Measurements from ENCODE around the gene FAM219A.

Gene FAM219A

GRCh38 chr9:34376596-34377403, 81.6 kb downstream of the FAM219A start, which contains the start of gene MYORG:
Gene MYORG, minus strand, starts transcription at chr9:34376898. Its CDS starts 3,955 bp downstream, at chr9:34372943.
- TF ChIP-seq ISL1 (CRISPR knock-in tag; IDR thresholded peaks at IDR 0.05) = no peak
- no peak for TF ChIP-seq SNAI2 (CRISPR knock-in tag; IDR thresholded peaks at IDR 0.05)
- TF ChIP-seq RARB (CRISPR knock-in tag; IDR thresholded peaks at IDR 0.05) = no peak
- no peak for TF ChIP-seq OSR1 (CRISPR knock-in tag; IDR thresholded peaks at IDR 0.05)
- TF ChIP-seq ZFP3 (CRISPR knock-in tag; IDR thresholded peaks at IDR 0.05) = no peak
- TF ChIP-seq CREB5 (CRISPR knock-in tag; IDR thresholded peaks at IDR 0.05; ENCODE audit: low read depth) = no peak
- no peak for TF ChIP-seq ZC3H10 (CRISPR knock-in tag; IDR thresholded peaks at IDR 0.05)
- TF ChIP-seq ESRRG (CRISPR knock-in tag; IDR thresholded peaks at IDR 0.05) = no peak
- TF ChIP-seq TOX (CRISPR knock-in tag; IDR thresholded peaks at IDR 0.05; ENCODE audit: borderline replicate concordance) = no peak
- no peak for TF ChIP-seq ZNF8 (CRISPR knock-in tag; IDR thresholded peaks at IDR 0.05)
- TF ChIP-seq CSDC2 (CRISPR knock-in tag; IDR thresholded peaks at IDR 0.05) = no peak

GRCh38 chr9:34375901-34376595, 82.3 kb downstream of the FAM219A start:
- peak; percentile 44 for ATAC-seq

More at GRCh38 chr9:34376596-34377403, 81.6 kb downstream of the FAM219A start, which contains the start of gene MYORG:
- ATAC-seq = peak; percentile 88

More at GRCh38 chr9:34375901-34376595, 82.3 kb downstream of the FAM219A start:
- no peak for TF ChIP-seq ZC3H10 (CRISPR knock-in tag; IDR thresholded peaks at IDR 0.05)
- TF ChIP-seq ZFP3 (CRISPR knock-in tag; IDR thresholded peaks at IDR 0.05) = no peak
- TF ChIP-seq TOX (CRISPR knock-in tag; IDR thresholded peaks at IDR 0.05; ENCODE audit: borderline replicate concordance) = no peak
- TF ChIP-seq ISL1 (CRISPR knock-in tag; IDR thresholded peaks at IDR 0.05) = no peak
- TF ChIP-seq, protein P1, sequence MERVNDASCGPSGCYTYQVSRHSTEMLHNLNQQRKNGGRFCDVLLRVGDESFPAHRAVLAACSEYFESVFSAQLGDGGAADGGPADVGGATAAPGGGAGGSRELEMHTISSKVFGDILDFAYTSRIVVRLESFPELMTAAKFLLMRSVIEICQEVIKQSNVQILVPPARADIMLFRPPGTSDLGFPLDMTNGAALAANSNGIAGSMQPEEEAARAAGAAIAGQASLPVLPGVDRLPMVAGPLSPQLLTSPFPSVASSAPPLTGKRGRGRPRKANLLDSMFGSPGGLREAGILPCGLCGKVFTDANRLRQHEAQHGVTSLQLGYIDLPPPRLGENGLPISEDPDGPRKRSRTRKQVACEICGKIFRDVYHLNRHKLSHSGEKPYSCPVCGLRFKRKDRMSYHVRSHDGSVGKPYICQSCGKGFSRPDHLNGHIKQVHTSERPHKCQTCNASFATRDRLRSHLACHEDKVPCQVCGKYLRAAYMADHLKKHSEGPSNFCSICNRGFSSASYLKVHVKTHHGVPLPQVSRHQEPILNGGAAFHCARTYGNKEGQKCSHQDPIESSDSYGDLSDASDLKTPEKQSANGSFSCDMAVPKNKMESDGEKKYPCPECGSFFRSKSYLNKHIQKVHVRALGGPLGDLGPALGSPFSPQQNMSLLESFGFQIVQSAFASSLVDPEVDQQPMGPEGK (CRISPR knock-in tag; IDR thresholded peaks at IDR 0.05; ENCODE audit: borderline replicate concordance) = no peak
- TF ChIP-seq CSDC2 (CRISPR knock-in tag; IDR thresholded peaks at IDR 0.05) = no peak
- no peak for TF ChIP-seq BACH2 (CRISPR knock-in tag; IDR thresholded peaks at IDR 0.05; ENCODE audit: borderline replicate concordance)
- TF ChIP-seq TSHZ2 (CRISPR knock-in tag; IDR thresholded peaks at IDR 0.05) = no peak
- no peak for TF ChIP-seq OSR1 (CRISPR knock-in tag; IDR thresholded peaks at IDR 0.05)
- no peak for TF ChIP-seq ARNTL (CRISPR knock-in tag; IDR thresholded peaks at IDR 0.05; ENCODE audit: borderline replicate concordance, low read depth)
- TF ChIP-seq, protein P2, sequence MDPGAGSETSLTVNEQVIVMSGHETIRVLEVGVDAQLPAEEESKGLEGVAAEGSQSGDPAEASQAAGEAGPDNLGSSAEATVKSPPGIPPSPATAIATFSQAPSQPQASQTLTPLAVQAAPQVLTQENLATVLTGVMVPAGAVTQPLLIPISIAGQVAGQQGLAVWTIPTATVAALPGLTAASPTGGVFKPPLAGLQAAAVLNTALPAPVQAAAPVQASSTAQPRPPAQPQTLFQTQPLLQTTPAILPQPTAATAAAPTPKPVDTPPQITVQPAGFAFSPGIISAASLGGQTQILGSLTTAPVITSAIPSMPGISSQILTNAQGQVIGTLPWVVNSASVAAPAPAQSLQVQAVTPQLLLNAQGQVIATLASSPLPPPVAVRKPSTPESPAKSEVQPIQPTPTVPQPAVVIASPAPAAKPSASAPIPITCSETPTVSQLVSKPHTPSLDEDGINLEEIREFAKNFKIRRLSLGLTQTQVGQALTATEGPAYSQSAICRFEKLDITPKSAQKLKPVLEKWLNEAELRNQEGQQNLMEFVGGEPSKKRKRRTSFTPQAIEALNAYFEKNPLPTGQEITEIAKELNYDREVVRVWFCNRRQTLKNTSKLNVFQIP (CRISPR knock-in tag; IDR thresholded peaks at IDR 0.05; ENCODE audit: borderline replicate concordance, low read depth) = no peak
- TF ChIP-seq CREB5 (CRISPR knock-in tag; IDR thresholded peaks at IDR 0.05; ENCODE audit: low read depth) = no peak
- no peak for TF ChIP-seq TCF4 (CRISPR knock-in tag; IDR thresholded peaks at IDR 0.05; ENCODE audit: borderline replicate concordance)

Data from SK-N-SH treated with all-trans-retinoic acid at 6 μM for 48 hours (cell line).